Inferior parietal cortex (tissue), 1 donor: ENCODE measurements around the gene KCNH1.
"Not testable (repeated sequence)": the region's sequence is repeated elsewhere in the genome, so short reads cannot be mapped to it uniquely, and the experiment has no call there.

Experiments
- DNase-seq: peaks from one replicate; pipeline ENCODE4 v3.0.0-alpha.2; 2016; ENCODE audit errors: extremely low spot score

The KCNH1 gene

DNA sequence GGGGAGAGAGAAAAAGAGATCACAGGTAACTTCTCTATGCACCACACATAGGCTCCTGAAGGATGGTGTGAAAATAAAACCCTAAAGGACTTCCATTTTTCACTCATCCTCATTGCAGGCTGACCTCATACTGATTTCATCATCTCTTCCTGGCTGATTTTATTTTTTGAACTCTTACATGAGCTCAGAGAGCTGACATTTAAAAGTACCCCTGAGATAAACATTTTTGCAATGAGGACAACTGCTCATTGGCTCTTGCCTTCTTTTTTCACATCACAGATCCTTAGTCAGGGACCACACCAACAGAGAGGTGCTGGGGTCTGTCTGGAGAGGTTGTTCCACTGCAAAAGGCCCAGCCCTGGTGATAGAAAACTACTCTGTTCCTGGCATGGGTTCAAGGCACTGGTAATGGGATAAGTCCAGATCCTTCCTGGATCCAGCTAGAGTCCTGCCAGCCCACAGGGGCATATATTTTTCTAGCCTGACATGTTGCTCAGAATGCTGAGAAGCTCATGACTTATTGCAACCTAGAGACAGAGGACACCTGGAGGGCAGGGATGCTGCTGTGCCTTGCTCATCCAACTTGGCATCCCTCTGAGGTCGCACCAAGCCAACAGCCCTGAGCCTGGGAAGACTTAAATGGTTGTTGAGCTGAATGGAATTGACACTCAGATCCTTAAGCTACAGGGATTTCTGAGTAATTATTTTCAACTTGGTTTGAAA, 445.3 kb downstream of the KCNH1 start:
- no peak for DNase-seq

DNA sequence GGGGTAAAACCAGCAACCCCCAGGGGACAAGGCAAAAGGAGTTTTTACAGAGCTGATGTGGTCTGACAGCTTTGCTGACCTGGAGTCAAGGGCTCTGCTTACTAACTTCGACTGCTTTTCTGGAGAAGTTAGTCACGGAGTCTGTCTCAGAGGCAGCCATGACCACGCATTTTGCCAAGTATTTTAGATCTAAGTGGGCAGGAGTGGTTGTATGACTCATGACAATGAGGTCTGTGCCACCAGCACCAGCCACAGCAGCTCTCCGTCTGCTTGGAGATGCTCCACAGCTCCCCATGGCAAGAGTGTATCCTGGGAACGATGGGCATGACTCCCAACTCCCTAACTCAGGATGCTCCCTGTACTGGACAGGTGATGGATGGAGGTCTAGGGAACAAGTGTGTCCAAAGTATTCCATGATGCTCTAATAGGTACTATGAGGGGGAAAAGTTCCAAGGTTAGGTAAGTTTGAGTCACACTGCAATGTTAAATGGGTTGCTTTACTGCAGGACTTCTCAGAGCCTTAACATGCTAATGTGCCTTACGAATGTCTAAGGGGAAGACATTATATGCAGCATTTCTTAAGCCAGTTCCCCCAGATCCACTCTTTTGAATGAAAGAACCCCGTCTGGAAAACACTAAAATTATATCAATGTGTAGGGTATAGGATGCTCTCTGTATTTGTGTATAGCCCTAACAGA, 446.2 kb downstream of the KCNH1 start:
- no peak for DNase-seq

DNA sequence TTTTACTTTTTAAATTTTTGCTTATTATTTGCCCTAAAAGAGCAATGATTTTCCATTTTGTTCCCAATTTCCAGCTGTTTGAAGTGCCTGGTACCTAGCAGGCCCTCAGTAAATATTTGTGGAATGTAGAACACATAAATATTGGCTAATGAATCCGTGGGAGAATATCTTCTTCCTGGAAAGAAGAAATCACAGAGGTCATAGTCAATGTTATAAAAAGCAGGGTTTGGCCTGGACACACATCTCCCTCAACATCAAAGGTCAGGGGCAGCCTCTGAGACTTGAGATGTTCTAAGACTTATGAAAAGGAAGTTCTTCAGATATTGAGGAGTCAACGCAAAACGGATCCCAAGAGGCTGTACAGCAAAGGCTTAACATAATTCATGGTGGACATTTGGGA, 447.1 kb downstream of the KCNH1 start:
- DNase-seq = no peak

DNA sequence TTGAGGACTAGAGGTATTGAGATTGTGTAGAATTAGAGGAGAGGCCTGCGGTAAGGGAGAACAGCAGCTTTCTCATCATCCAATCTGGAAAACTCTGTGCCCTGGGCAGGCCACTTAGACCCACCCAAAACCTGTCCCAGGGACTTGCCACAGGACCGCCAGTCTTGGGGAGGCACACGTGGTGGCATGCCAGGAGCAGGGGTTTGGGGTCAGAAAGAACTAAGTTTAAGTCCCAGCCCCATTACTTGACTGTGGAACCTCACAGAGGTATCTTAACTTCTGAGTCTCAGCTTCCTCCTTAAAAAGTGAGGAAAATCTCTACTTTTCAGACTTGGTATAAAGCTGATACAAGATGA, 448.7 kb downstream of the KCNH1 start:
- DNase-seq = no peak

DNA sequence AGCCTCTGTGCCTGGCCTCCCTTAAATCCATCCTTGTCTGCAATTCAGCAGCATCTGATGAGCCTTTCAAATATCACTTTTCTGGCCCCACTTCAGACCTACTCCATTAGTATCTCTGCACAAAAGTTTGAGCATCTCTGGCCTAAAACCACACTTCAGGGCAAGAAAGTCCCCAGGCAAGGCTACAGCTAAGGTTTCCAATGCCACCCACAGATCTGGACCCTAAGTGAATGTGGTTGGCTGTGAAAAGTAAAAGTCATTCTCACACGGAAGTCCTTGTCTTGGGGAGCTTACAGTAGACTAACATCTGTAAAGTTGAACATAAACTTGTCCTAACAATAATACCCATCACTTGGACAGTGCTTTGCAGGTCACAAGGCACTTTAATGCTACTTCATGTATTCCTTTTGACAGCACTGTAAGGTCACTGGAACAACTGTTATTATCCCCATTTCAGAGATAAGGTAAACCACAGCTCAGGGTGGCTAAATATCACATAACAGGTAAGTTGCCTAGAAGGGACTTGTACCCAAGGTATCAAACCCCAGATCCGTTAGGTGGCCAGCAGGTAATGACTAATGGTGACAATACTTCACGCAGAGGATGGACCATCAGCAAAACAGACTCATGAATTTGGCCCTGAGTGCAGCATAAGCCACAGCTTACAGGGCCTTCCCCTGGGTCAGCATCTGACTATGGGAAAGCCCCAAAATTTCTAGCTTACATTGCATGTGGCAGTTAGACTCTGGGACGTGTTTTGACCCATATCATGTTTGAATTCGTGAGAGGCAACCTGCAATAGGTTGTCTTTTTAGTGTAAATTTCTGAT, 449.3 kb downstream of the KCNH1 start:
- no peak for DNase-seq

DNA sequence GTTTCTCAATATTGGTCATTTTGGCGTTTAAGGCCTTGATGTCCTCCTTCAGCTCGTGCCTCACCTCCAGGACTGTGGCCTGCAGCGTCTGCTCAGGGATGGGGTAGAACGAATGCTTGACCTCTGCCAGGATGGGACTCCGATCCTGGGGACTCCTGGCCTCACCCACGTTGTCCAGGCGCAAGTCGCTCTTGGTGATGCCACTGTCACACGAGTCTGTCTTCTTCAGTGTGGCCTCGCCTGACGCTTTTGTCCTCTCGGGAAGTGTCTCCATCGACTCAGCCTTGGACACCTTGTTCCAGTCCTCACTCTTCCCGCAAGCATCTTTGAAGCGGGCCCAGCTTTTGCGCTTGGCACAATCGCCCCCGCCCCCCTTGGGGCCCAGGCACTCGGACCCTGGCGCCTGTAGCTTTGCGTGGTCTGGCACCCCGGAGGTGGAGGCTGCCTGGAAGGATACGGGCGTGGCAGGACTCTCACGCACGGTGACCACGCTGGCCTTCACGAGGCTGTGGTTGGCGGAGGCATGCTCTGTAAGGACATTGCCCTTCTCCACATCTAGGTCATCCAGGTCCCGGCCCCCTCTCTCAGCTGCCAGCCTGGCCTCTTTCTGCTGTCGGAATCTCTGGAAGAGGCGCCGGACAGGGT, 450.4 kb downstream of the KCNH1 start:
- no peak for DNase-seq

DNA sequence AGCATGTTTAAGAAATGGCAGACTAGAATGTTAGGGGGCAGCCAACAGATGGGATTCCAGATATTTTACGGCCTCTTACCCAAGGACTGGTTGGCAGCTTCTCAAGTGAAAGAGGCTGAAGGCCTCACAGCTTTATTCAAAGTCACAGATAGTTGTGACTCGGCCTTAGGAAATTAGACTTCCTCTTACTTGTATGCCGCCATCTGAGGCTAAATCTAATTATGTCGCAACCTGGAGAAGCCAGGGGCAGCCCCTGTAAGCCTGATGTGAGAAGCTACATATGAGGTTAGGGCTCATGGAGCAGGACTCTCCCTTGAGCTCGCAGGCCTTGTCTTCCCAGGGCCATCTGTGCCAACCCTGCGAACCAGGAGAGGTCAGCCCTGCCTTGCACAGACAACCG, 452.8 kb downstream of the KCNH1 start:
- DNase-seq = no peak

DNA sequence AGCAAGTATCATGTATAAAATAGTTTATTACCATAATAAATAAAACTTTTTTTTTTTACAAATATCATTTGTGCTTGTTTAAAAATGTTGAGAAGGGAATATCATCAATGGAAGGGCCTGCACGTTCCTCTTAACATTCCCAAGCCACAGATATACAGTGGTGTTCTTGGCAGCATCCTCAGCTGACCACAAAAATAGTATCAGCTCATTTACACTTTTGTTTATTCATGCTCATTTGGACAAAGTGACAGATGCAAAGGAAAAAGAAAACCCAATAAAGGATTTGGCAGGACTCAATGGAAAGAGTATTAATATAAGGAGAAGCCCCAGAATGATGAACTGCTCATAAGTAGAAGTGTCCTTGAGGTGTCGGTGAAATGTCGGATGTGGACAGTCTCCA, 455.6 kb downstream of the KCNH1 start:
- DNase-seq = no peak

DNA sequence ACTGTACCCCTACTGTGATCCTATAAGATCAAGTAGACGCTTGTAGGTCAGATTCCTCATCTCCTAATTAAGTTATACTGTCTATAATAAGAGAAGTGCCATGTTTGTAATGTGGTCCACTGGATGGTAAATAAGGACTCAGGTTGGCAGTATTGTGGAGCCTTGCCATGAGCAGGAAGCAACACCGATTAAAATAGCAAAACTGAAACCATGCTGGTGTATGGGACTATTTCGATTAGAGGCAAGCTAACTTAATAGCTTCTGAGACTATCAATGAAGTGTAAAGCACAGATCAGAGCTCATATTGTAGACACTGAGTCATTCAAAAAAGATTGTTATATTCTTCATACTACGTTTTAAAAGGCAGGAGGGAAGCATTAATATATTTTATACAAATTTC, 456.4 kb downstream of the KCNH1 start:
- no peak for DNase-seq

DNA sequence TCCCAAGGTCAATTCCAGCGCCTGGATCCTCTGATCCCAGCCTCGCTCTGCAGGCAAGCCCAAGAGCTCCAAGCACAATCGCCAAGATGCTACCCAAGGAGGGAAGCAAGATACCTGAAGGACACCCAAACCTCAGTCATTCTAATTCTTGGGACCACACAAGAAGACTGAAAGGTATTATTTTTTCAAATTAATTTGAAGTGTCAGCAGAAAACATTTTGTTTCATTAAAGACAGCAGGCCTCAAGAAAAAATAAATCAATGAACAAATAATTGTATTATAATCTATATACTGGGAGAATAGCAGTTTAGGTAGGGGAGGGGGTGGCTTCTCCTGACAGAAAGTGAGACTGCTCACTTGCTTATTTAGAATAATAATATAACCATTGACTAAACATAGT, 457.4 kb downstream of the KCNH1 start:
- no peak for DNase-seq

DNA sequence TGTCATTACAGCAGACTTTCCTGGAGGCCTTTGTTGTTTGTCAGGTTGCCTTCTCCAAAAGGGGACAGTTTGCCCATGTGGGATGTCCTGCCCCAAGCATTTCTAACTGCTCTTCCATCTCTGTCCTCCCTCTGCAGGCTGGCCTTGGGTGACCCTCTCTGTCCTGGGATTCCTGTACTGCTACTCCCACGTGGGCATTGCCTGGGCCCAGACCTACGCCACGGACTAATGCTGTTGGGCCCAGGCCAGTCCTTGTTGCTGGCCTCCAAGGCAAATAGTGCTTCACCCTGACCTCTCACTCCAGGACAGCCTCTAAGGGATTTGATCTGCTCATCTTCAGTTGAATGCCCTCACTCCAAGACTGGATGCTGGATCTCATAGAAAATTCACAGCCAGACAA, 459.8 kb downstream of the KCNH1 start:
- no peak for DNase-seq

DNA sequence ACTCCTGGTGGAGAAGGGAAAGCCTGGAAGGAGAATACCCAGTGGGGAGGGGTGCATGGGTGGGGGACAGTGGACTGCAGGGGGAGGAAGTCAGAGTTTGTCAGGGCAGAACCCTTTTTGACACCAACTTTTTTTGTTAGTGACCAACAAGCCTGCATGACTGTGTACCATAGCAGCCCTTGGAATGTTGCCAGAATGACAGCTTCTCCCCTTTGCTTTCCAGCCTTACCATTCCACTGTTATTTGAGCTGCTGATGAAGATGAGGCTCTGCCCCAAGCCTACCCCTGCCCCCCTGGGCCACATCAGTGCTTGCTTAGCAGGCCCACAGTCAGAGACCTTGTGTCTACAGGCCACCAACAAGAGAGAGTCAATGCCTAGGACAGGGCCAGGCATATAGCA, 464.0 kb downstream of the KCNH1 start:
- DNase-seq = no peak

DNA sequence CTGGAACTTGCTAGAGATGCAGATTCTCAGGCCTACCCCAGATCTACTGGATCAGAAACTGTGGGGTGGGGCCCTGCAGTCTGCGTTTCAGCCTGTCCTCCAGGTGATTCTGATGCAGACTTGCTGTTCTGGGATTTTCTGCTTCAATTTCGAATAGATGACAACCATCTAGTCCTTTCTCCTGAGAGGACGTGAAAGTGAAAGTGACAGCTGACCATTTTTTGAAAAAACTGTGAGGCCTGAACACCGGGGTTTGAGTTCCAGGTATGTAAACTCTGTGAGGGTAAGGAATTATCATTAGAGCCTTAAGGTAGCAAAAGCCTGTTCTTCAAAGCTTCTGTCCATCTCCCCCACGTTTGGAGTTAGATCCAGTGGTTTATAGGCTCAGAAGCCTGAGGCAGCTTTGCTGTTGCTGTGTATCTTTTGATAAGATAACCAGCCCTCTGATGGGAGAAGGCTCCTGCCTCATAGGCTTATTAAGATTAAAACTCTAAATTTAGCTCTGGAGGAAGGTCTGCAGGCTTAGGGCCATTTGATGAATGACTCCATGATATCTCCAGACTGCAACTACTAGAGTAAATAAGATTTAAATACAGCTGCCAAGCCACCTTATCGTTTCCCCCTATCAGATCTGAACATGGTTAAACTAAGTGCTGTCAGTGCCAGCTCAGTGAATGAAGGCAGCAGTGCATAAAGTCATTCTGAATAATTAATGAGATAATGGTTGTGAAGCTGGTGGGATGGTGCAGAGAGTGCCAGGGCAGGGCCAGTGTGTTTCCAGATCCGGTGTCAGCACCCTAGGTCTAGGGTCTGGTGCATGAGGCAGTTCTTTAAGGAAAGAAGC, 470.0 kb downstream of the KCNH1 start:
- no peak for DNase-seq

DNA sequence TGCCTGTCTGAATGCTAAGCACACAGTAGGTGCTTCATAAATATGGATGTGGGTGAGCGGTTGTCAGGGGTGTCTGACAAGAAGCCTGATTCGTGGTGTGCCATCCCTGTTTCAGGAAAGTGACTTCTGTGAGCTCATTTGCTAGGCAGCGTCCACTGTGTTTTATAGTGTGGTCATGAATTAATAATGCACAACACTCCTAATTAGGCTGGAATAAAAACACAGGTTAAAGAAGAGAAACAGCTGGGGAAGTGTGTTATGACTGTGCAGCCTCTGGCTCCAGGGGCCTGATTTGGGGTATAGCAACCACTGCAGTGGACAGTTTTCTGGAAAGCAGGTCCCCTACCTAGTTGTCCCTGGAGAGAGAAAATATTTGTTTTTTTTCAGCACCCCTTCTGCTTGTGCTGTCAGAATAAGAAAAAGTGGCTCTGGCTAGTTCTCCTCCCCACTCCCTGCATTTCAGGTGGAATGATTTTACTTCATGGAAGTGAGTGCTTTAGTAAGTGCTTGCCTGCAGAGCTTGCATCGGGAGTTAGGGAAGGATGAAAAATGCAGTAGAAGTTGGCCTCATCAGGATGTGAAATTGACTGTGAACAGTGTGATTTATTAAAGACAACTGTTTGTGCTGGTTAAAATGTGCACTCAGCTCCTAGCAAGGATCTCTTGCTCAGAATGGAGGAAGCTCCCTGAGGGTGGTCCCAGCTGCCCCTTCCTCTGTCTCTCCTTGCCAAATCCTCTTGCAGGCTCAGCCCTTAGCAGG, 471.5 kb downstream of the KCNH1 start:
- DNase-seq = no peak

DNA sequence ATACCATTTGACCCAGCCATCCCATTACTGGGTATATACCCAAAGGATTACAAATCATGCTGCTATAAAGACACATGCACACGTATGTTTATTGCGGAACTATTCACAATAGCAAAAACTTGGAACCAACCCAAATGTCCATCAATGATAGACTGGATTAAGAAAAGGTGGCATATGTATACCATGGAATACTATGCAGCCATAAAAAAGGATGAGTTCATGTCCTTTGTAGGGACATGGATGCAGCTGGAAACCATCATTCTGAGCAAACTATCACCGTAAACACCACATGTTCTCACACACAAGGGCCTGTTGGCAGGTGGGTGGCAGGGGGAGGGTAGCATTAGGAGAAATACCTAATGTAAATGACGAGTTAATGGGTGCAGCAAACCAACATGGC, 472.4 kb downstream of the KCNH1 start:
- not testable (repeated sequence) for DNase-seq

DNA sequence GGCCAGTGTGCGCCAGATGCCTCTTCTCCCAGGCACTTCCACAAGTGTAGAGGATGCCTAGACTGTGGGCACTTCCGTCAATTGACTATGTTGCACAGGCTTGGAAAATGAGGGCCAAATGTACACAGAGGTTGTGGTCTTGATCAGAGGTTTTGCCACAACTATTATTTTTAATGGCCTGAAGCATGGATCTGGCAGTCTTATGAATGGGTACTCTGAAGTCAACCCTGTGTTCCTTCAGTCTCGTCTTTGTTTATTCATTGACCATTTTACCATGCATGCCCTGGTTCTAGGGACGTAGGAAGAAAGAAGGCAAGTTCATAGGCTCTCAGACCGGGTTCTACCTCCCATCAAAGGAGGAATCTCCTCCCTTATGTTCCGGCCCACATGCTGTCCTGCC, 476.1 kb downstream of the KCNH1 start:
- no peak for DNase-seq

DNA sequence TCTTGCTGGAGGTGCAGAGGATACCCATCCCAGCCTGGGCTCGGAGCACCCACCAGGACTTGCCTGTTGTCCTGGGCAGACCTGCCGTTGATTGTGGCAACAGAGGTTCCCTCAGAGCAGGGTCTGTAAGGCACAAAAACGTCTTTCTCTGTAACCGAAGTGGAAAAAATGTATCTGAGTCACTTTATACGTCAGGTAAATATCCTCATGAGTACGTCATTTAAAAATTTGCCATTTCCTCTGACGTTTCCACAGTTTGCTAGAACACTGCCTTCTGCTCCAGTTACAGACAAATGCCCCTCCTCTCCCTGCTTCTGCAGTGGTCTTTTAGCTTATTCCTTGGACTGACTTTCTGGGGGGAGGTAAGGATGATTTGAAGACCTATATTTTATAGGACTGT, 478.4 kb downstream of the KCNH1 start:
- no peak for DNase-seq

DNA sequence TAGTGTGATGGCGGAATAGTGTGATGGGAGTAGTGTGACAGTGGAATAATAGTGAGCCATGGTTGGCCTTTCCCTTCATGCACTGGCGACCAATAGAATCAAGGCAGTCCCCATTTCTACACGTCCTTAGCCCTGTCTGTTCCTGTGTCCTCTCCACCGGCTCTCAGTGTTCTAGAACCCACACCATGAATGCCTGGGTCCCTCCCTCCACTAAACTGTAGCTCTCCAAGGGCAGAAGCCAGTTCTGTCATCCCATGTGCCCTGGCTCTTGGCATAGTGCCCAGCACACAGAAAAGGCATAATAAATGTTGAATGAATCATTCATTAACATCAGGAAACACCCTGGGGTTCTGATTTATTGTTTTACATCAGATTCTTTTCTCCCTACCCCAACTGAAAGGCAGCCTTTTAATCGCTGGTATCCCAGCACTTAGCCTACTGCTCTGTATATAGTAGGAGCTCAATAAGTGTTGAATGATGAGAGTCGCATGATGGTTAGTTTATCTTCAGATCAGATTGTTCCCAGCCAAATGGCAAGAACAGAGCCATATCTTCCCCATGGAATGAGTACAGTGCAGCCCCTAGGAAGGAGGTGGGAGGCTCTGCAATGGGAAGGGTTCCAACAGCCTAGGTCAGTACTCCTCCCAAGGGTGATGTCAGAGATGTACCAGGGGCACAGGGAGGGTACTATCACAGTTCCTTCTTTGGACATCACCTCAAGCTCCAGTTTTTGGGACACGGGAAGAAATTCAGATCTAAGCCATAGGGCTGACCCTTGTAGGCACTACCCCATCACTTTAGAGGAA, 479.6 kb downstream of the KCNH1 start:
- no peak for DNase-seq

DNA sequence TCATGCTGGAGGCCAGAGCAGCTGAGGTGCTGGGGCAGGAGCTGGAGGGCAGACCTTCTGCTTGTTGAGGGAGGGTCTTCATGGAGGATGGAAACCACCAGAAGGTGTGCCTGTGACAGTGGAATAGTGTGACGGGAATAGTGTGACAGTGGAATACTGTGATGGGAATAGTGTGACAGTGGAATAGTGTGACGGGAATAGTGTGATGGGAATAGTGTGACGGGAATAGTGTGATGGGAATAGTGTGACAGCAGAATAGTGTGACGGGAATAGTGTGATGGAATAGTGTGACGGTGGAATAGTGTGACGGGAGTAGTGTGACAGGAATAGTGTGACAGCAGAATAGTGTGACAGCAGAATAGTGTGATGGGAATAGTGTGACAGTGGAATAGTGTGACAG, 480.2 kb downstream of the KCNH1 start:
- no peak for DNase-seq
